Metanephros (tissue), 1 donor: Measurements from ENCODE around the gene CTSD. TPM values are rescaled to one million over a fixed set of nuclear protein-coding genes. Genes with fewer than 3 reads are reported as not detected.

Experiments
- total RNA-seq: library from RNA; depleted of rRNA; stranded (reverse); fragments of >200 nt; gene quantifications from one replicate; pipeline ENCODE4 v1.2.3, GENCODE V29; 2014

The CTSD gene
- 236 TPM for total RNA-seq

DNA sequence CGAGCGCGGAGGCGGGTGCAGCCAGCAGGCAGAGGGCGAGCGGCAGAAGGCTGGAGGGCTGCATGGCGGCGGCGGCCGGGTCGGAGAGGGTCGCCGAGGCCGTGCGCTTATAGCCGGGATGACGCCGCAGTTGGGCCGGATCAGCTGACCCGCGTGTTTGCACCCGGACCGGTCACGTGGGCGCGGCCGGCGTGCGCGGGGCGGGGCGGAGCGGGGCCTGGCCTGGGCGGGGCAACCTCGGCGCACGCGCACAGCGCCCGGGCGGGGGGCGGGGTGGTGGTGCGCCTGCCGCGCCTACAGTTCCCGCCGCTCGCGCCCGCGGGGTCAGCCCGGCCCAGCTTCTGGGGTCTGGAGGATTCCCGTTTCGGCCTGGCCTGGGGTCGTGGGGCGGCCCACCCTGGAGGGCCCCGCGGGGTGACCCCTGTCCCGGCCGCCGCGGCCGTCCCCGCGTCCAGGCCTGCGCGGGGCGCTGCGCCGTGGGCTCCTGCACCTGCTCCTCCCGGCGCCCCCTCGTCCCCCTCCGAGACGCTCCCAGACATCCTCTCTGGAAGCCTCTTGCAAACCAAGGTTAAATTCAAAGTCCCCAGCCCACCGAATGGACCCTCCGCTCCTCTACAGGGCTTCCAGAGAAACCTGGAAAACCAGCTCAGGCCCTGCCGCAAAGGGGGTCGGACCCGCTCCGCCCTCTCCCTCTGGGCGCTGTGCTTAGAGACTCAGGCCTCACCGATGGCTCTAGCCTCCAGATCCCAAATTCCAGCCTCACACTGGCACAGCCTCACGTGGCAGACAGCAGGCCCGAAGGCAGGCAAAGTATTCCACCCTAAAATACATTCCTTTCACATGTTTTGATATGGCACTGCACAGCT is at the start of gene CTSD:
Gene CTSD (minus strand): TSS at position 132 of the 866 bp plus-strand sequence. CDS start 68 bp downstream, at position 64.

GRCh38 chr11:1750481-1750839 is 13.3 kb downstream of the CTSD start, which contains the start of gene IFITM10:
Gene IFITM10 (minus strand): TSS chr11:1750595. CDS start chr11:1750442, 153 bp downstream.

Other genes with a start within 250 kb of the CTSD start
- 4.3 TPM for gene DUSP8, start 191.7 kb downstream of the CTSD start, total RNA-seq
- gene KRTAP5-1, start 178.6 kb downstream of the CTSD start, total RNA-seq = not detected
- not detected for gene KRTAP5-2, start 165.6 kb downstream of the CTSD start, total RNA-seq
- not detected for gene KRTAP5-3, start 155.5 kb downstream of the CTSD start, total RNA-seq
- not detected for gene KRTAP5-4, start 141.8 kb downstream of the CTSD start, total RNA-seq
- not detected for gene KRTAP5-5, start 134.2 kb downstream of the CTSD start, total RNA-seq
- not detected for gene KRTAP5-6, start 66.7 kb downstream of the CTSD start, total RNA-seq
- 0.35 TPM for gene IFITM10, start 13.3 kb downstream of the CTSD start, total RNA-seq
- 0.82 TPM for gene SYT8, start 71.1 kb upstream of the CTSD start, total RNA-seq
- gene TNNI2, start 75.1 kb upstream of the CTSD start, total RNA-seq = 526 TPM
- 23.6 TPM for gene LSP1, start 89.2 kb upstream of the CTSD start, total RNA-seq
- gene PRR33, start 128.0 kb upstream of the CTSD start, total RNA-seq = 1.3 TPM
- 410 TPM for gene TNNT3, start 155.8 kb upstream of the CTSD start, total RNA-seq
- gene MRPL23, start 183.4 kb upstream of the CTSD start, total RNA-seq = 34.4 TPM
- 6,968 TPM for gene H19, start 233.9 kb upstream of the CTSD start, total RNA-seq